Fibroblast of villous mesenchyme (primary cell): ENCODE results near the gene PIP4K2A. TPM values are rescaled to one million over a fixed set of nuclear protein-coding genes. Genes with fewer than 3 reads are reported as not detected.

Experiments used
- DNase-seq: peaks from one replicate; pipeline ENCODE4 v3.0.0-alpha.2; 2010; ENCODE audit warnings: low read depth
- H3K4me3 ChIP-seq: 2 replicates; pipeline ENCODE4 v1.5.1; 2011; ENCODE audit warnings: low read depth, mild to moderate bottlenecking, low read length
- CTCF ChIP-seq: IDR thresholded peaks from 2 replicates; pipeline ENCODE4 v1.5.1; 2012; ENCODE audit warnings: low read depth, mild to moderate bottlenecking, low read length; ENCODE audit not compliant: insufficient read depth
- total RNA-seq: library from RNA; depleted of rRNA; stranded (reverse); fragments of >200 nt; gene quantifications from 2 replicates; pipeline ENCODE4 v1.2.3, GENCODE V29; 2012

PIP4K2A gene
- total RNA-seq, 1 donor = 35.8 TPM

- no peak for TF ChIP-seq CTCF
- no peak overlapping the region for H3K4me3 ChIP-seq
- no peak for DNase-seq
These were observed 75.5 kb downstream of the PIP4K2A start for GRCh38 chr10:22638863-22639262.

DNA sequence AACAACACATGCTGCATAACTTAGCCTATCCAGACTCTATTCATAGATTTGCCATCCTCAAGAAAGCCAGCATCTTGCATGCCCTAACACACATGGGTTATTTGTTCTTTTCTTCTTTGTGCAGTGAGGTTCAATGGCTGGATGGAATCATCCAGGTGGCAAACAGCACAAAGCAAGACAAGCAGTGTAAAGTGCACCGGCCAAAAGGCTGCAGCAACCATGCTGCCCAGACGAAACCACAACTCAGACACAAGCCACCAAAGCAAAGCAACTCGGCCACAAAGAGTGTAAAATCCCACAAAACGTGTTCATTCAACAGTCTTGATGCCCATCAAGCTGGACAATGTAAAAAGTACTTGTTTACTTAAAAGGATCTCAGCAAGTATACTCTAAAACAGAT is 76.9 kb downstream of the PIP4K2A start:
- H3K4me3 ChIP-seq = no peak overlapping the region
- TF ChIP-seq CTCF = no peak
- no peak for DNase-seq

- DNase-seq = no peak
- H3K4me3 ChIP-seq = no peak overlapping the region
- no peak for TF ChIP-seq CTCF
These were observed 78.7 kb downstream of the PIP4K2A start for GRCh38 chr10:22635650-22636049.

DNA sequence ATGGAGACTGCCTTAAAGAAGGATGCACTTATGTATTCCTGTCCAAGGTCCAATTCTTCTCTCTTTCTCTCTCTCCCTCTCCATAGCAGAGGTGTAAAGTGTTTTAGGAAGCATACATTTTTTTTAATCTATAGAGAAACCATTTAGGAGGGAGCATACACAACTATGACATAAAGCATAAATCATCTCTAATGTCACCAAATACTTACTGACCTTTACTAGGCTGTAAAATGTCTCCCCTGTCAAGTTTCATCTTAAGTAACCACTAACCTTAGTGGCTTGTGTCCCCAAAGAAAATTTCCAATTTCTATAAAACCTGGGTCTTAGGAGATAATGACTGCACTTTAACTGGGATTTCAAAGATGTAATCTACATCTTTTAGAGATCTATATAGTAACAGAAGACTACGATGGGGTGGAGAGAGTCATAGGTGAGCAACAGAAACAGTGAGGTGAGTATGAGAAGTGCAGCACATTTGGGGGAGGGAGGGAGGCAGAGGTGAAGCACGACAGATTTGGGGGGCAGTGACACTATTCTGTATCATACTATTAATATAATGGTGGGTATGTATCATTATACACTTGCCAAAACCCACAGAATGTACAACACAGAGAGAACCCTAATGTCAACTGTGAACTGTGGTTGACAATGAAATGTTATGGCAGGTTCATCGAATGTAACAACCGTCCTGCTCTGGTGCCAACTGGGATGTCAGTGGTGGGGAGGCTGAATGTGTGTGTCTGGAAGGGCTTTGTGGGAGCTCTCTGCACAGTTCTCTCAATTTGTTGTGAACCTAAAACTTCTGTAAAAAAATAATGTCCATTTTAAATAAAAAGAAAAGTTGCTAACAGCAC is 79.5 kb downstream of the PIP4K2A start:
- no peak for TF ChIP-seq CTCF
- H3K4me3 ChIP-seq = no peak overlapping the region
- DNase-seq = no peak

- TF ChIP-seq CTCF = no peak
- no peak overlapping the region for H3K4me3 ChIP-seq
- DNase-seq = no peak
These were observed 80.3 kb downstream of the PIP4K2A start for GRCh38 chr10:22634093-22634492.

GRCh38 chr10:22633528-22633927 is 80.8 kb downstream of the PIP4K2A start:
- TF ChIP-seq CTCF = no peak
- no peak overlapping the region for H3K4me3 ChIP-seq
- DNase-seq = no peak

DNA sequence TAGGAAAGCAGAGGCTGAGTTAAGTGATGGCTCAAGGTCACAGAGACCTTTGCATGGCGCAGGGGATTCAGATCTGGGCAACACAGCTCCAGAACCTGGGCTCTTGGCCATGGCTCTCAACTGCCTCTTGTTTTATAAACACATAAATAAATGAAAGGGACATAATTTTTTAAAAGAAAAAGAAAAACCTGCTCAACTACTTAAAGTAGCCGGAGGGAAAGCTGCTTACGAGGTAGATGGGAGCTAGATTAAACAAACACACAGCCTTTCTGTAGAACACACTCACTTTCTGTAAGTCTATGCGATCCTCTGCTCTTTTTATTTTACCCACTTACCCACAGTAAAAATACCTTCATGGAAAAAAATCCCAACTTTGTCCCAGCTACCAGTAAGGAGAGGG is 81.3 kb downstream of the PIP4K2A start:
- DNase-seq = no peak
- no peak for TF ChIP-seq CTCF
- H3K4me3 ChIP-seq = no peak overlapping the region
